OCI-LY3 (cell line): ENCODE measurements around the gene INTS6.

ENCODE experiments used
- CTCF ChIP-seq: fragments of 200-600, 300-600 bp; sonication (generic); IDR thresholded peaks from 2 replicates; pipeline ENCODE4 v1.5.1; 2014; ENCODE audit warnings: antibody characterized with exemption, low read length, low read depth
- EZH2phosphoT487 ChIP-seq: fragments of 200-600 bp; shearing (Covaris generic); IDR thresholded peaks from 2 replicates; pipeline ENCODE4 v1.6.1; 2018; ENCODE audit warnings: antibody characterized with exemption, mixed run types, low read depth

- TF ChIP-seq CTCF (no peak), EZH2phosphoT487 (no peak)
These were observed 72.6 kb downstream of the INTS6 start for GRCh38 chr13:51380269-51380668.
